Keratinocyte (primary cell): ENCODE measurements around the gene WDR27. TPM values are rescaled to one million over a fixed set of nuclear protein-coding genes. Genes with fewer than 3 reads are reported as not detected.

Experiments
- DNase-seq: peaks from one replicate; pipeline ENCODE4 v3.0.0-alpha.2; 2011; ENCODE audit warnings: low read depth, missing footprints, low spot score
- FAIRE-seq: peaks from 2 replicates; lab custom pipeline; 2011; peaks lifted over from hg19 to GRCh38; lab: Jason Lieb, UNC
- H2AFZ ChIP-seq: 2 replicates; pipeline ENCODE4 v1.6.0; 2012; ENCODE audit warnings: low read length, control low read depth, inconsistent platforms; ENCODE audit not compliant: control insufficient read depth
- H3K27ac ChIP-seq: 2 replicates; pipeline ENCODE4 v1.5.1; 2011; ENCODE audit warnings: low read length; ENCODE audit not compliant: control insufficient read depth, insufficient read depth
- H3K27me3 ChIP-seq: 3 replicates; pipeline ENCODE4 v1.6.0; 2011; ENCODE audit warnings: low read length; ENCODE audit not compliant: control insufficient read depth, insufficient read depth; ENCODE audit errors: extremely low read depth
- H3K36me3 ChIP-seq, 2 experiments: 2 replicates in 1 of 2; 3 replicates in 1 of 2; pipeline ENCODE4 v1.5.1; 2011; ENCODE audit warnings: low read length in 2 of 2, mild to moderate bottlenecking in 1 of 2; ENCODE audit not compliant: control insufficient read depth in 2 of 2, insufficient read depth in 2 of 2; ENCODE audit errors: extremely low read depth in 1 of 2
- H3K4me1 ChIP-seq: 3 replicates; pipeline ENCODE4 v1.5.1; 2011; ENCODE audit warnings: low read length; ENCODE audit not compliant: control insufficient read depth, insufficient read depth; ENCODE audit errors: extremely low read depth
- H3K4me2 ChIP-seq: 3 replicates; pipeline ENCODE4 v1.6.0; 2011; ENCODE audit warnings: low read depth, low read length; ENCODE audit not compliant: control insufficient read depth, insufficient read depth; ENCODE audit errors: extremely low read depth
- H3K4me3 ChIP-seq, 3 experiments: fragments of 200-600 bp in 1 of 3; sonication (generic) in 1 of 3; 2 replicates in 2 of 3; 3 replicates in 1 of 3; pipeline ENCODE4 v1.5.1; 2011 to 2016; ENCODE audit warnings: low read length in 3 of 3, mild to moderate bottlenecking in 3 of 3, control low read depth in 2 of 3, inconsistent platforms in 1 of 3, low read depth in 1 of 3, mixed read lengths in 1 of 3, mixed run types in 1 of 3, moderate library complexity in 1 of 3; ENCODE audit not compliant: control insufficient read depth in 2 of 3, insufficient read depth in 2 of 3; ENCODE audit errors: extremely low read depth in 1 of 3
- H3K79me2 ChIP-seq: 2 replicates; pipeline ENCODE4 v1.6.0; 2012; ENCODE audit warnings: low read length; ENCODE audit not compliant: control insufficient read depth, insufficient read depth
- H3K9ac ChIP-seq: 3 replicates; pipeline ENCODE4 v1.6.0; 2011; ENCODE audit warnings: low read length; ENCODE audit not compliant: control insufficient read depth, insufficient read depth; ENCODE audit errors: extremely low read depth
- H3K9me1 ChIP-seq: 3 replicates; pipeline ENCODE4 v1.6.0; 2011; ENCODE audit warnings: low read length; ENCODE audit not compliant: control insufficient read depth, insufficient read depth; ENCODE audit errors: extremely low read depth
- H3K9me3 ChIP-seq: 2 replicates; pipeline ENCODE4 v1.5.1; 2012; ENCODE audit warnings: low read depth, low read length; ENCODE audit not compliant: control insufficient read depth
- H4K20me1 ChIP-seq: 3 replicates; pipeline ENCODE4 v1.6.0; 2011; ENCODE audit warnings: low read length; ENCODE audit not compliant: control insufficient read depth, insufficient read depth; ENCODE audit errors: extremely low read depth
- CTCF ChIP-seq, 3 experiments: IDR thresholded peaks in 1 of 3; conservative IDR thresholded peaks in 1 of 3; optimal IDR thresholded peaks in 1 of 3; 2 replicates in 2 of 3; 3 replicates in 1 of 3; pipeline versions ENCODE3 to v1.5.1; 2011; ENCODE audit warnings: low read length in 3 of 3, mild to moderate bottlenecking in 3 of 3, moderate library complexity in 2 of 3, control low read depth in 1 of 3, inconsistent platforms in 1 of 3; ENCODE audit not compliant: insufficient read depth in 2 of 3; ENCODE audit errors: extremely low read depth in 1 of 3
- EZH2 ChIP-seq: IDR thresholded peaks from one replicate; pipeline ENCODE4 v1.6.1; 2012; ENCODE audit warnings: inconsistent platforms, mild to moderate bottlenecking, low read length, moderate library complexity
- dilution Hi-C: fragments of 300-500 bp; cut with MboI; formaldehyde crosslinking; loops from one replicate; pipeline ENCODE4 v1.7.0; 2020; ENCODE audit warnings: low sequenced_read_pairs; ENCODE audit not compliant: extremely low pct_ligation_motif_present
- polyA plus RNA-seq, 5 experiments: library from polyadenylated mRNA; depleted of rRNA in 3 of 5; stranded (reverse) in 3 of 5; stranded (forward) in 1 of 5; unstranded in 1 of 5; fragments of >200 nt; gene quantifications; 1 replicate in 1 of 5; 2 replicates in 3 of 5; 3 replicates in 1 of 5; pipeline versions ENCODE4 v1.2.1 to v1.2.3, GENCODE V29; 2011 to 2012; ENCODE audit warnings: missing spikeins in 2 of 5, low read depth in 1 of 5, low replicate concordance in 1 of 5

WDR27 gene
- polyA plus RNA-seq, 1 donor (not counting 4 experiments of a cell fraction or from before 2014, with no cell fraction given), result 17.8 TPM

GRCh38 chr6:169623343-169623742 lies 78.5 kb downstream of the WDR27 start:
- no peak overlapping the region for H3K27ac ChIP-seq
- H3K9me3 ChIP-seq, result no peaks in the 10 kb centered on the region
- no peaks in the 10 kb centered on the region for H4K20me1 ChIP-seq
- no peak overlapping the region for H3K4me3 ChIP-seq
- H3K36me3 ChIP-seq, result peaks cover 0 to 13% of the 10 kb centered on the region in 2 experiments
- H2AFZ ChIP-seq, result no peak overlapping the region
- dilution Hi-C loops, result no loop called here
- no peak overlapping the region for H3K4me2 ChIP-seq
- no peak overlapping the region for H3K9ac ChIP-seq
- no peak for TF ChIP-seq CTCF (optimal IDR thresholded peaks at IDR 0.05 in 1 of 3, IDR thresholded peaks at IDR 0.05 in 1 of 3, conservative IDR thresholded peaks at IDR 0.05 in 1 of 3; ENCODE audit: extremely low read depth in 1 of 3, insufficient read depth in 2 of 3, low read length in 3 of 3)
- H3K79me2 ChIP-seq, result no peaks in the 10 kb centered on the region
- DNase-seq (no peak), FAIRE-seq (no peak)
- H3K9me1 ChIP-seq, result no peaks in the 10 kb centered on the region
- peaks cover 18% of the 10 kb centered on the region for H3K4me1 ChIP-seq
- no peaks in the 10 kb centered on the region for H3K27me3 ChIP-seq

GRCh38 chr6:169622618-169623017 lies 79.2 kb downstream of the WDR27 start:
- no peak for TF ChIP-seq EZH2
- no peak for TF ChIP-seq CTCF (optimal IDR thresholded peaks at IDR 0.05 in 1 of 3, IDR thresholded peaks at IDR 0.05 in 1 of 3, conservative IDR thresholded peaks at IDR 0.05 in 1 of 3; ENCODE audit: extremely low read depth in 1 of 3, insufficient read depth in 2 of 3, low read length in 3 of 3)
- H3K36me3 ChIP-seq, result peaks cover 0 to 9% of the 10 kb centered on the region in 2 experiments
- no peaks in the 10 kb centered on the region for H4K20me1 ChIP-seq
- no peak overlapping the region for H3K4me3 ChIP-seq
- H3K79me2 ChIP-seq, result no peaks in the 10 kb centered on the region
- FAIRE-seq (no peak), DNase-seq (no peak)
- H3K27ac ChIP-seq, result no peak overlapping the region
- no peak overlapping the region for H3K4me2 ChIP-seq
- peaks cover 18% of the 10 kb centered on the region for H3K4me1 ChIP-seq
- no peaks in the 10 kb centered on the region for H3K9me1 ChIP-seq
- dilution Hi-C loops, result no loop called here
- no peak overlapping the region for H3K9ac ChIP-seq
- no peaks in the 10 kb centered on the region for H3K9me3 ChIP-seq
- no peaks in the 10 kb centered on the region for H3K27me3 ChIP-seq
- H2AFZ ChIP-seq, result no peak overlapping the region
